T-cell (primary cell): ENCODE data around the gene JAG2. TPM values are rescaled to one million over a fixed set of nuclear protein-coding genes. Genes with fewer than 3 reads are reported as not detected.

ENCODE experiments used
- ATAC-seq, 4 experiments: fragments of 200-7000 bp in 3 of 4; fragments of 150-1000 bp in 1 of 4; cut with Tn5 transposase; replicated peaks in 1 of 4; 1 replicate in 3 of 4; 2 replicates in 1 of 4; pipeline ENCODE4 v1.10.0; 2021; ENCODE audit warnings: moderate library complexity in 3 of 4, mild to moderate bottlenecking in 2 of 4, moderate number of reproducible peaks in 1 of 4
- CTCF ChIA-PET, 2 donors: fragments of 300-600 bp; sonication (Branson Sonifier 250); formaldehyde crosslinking; loops; one replicate each; lab custom pipeline; 2022; ENCODE audit warnings: antibody characterized with exemption in 2 of 2; lab: Charles Lee
- POLR2A ChIA-PET, 2 donors: fragments of 300-600 bp; sonication (Branson Sonifier 250); formaldehyde crosslinking; loops; one replicate each; lab custom pipeline; 2022; ENCODE audit warnings: antibody characterized with exemption in 2 of 2; lab: Charles Lee
- DNase-seq, 35 experiments: peaks; one replicate each; pipeline versions ENCODE4 v3.0.0 to v3.0.0-alpha.2; 2013 to 2023
- H3K27ac ChIP-seq: one replicate; pipeline ENCODE4 v1.5.1; 2013; ENCODE audit warnings: low read length
- H3K27me3 ChIP-seq, 2 experiments: replicated peaks in 1 of 2; 1 replicate in 1 of 2; 2 replicates in 1 of 2; pipeline versions ENCODE4 v1.6.1 to v1.7.0; 2013; ENCODE audit warnings: low read length in 1 of 2, mixed read lengths in 1 of 2; ENCODE audit not compliant: control insufficient read depth in 2 of 2, insufficient read depth in 2 of 2; ENCODE audit errors: extremely low read depth in 1 of 2
- H3K36me3 ChIP-seq, 2 donors: 1 replicate in 1 of 2; 2 replicates in 1 of 2; pipeline versions ENCODE4 v1.6.1 to v1.7.0; 2013; ENCODE audit warnings: low read length in 1 of 2; ENCODE audit not compliant: control insufficient read depth in 2 of 2, insufficient read depth in 1 of 2; ENCODE audit errors: extremely low read depth in 1 of 2
- H3K4me1 ChIP-seq, 2 experiments: 1 replicate in 1 of 2; 2 replicates in 1 of 2; pipeline versions ENCODE4 v1.6.1 to v1.7.0; 2013; ENCODE audit warnings: low read length in 2 of 2, mixed read lengths in 1 of 2; ENCODE audit not compliant: insufficient read depth in 2 of 2, control insufficient read depth in 1 of 2; ENCODE audit errors: extremely low read depth in 1 of 2
- H3K4me3 ChIP-seq, 2 donors: 1 replicate in 1 of 2; 2 replicates in 1 of 2; pipeline versions ENCODE4 v1.5.1 to v1.7.0; 2013; ENCODE audit warnings: mild to moderate bottlenecking in 2 of 2, low read length in 1 of 2, moderate library complexity in 1 of 2; ENCODE audit not compliant: control insufficient read depth in 1 of 2; ENCODE audit errors: extremely low read depth in 1 of 2
- H3K9me3 ChIP-seq: 2 replicates; pipeline ENCODE4 v1.7.0; 2013
- H3K27ac Mint-ChIP-seq, 2 donors: one replicate each; pipeline ENCODE4 v1.8.0; 2020 to 2021; ENCODE audit warnings: mild to moderate bottlenecking in 2 of 2, mixed read lengths in 2 of 2
- H3K27me3 Mint-ChIP-seq, 2 donors: one replicate each; pipeline ENCODE4 v1.8.0; 2021 to 2022; ENCODE audit warnings: mixed read lengths in 2 of 2
- H3K36me3 Mint-ChIP-seq: one replicate; pipeline ENCODE4 v1.8.0; 2021; ENCODE audit warnings: mixed read lengths
- H3K4me1 Mint-ChIP-seq, 3 donors: one replicate each; pipeline ENCODE4 v1.8.0; 2020 to 2022; ENCODE audit warnings: mixed read lengths in 3 of 3, mild to moderate bottlenecking in 1 of 3
- H3K4me3 Mint-ChIP-seq, 3 donors: one replicate each; pipeline ENCODE4 v1.8.0; 2020 to 2022; ENCODE audit warnings: mild to moderate bottlenecking in 3 of 3, mixed read lengths in 3 of 3, moderate library complexity in 3 of 3
- H3K9me3 Mint-ChIP-seq, 3 donors: one replicate each; pipeline ENCODE4 v1.8.0; 2020 to 2022; ENCODE audit warnings: mixed read lengths in 3 of 3
- WGBS: methylation state at CpG from one replicate; pipeline ENCODE4 v1.1.5; 2013; ENCODE audit warnings: missing lambda C conversion rate; ENCODE audit not compliant: insufficient coverage; 5-methylcytosine and 5-hydroxymethylcytosine counted together
- total RNA-seq, 35 experiments: library from RNA in 6 of 35; stranded (reverse) in 6 of 35; fragments of 120-200 nt in 1 of 35; gene quantifications; one replicate each; pipeline versions ENCODE4 v1.2.1 to v1.2.4 and lab custom pipeline; 2013 to 2026

JAG2 gene
- total RNA-seq, 5 donors from 2014 or later (not counting 1 experiment from before 2014, with no cell fraction given), result 0.76 to 1.9 (median 1.2) TPM

- ChIA-PET CTCF (no interaction called here), POLR2A (no interaction called here)
- DNase-seq, result no peak
- Mint-ChIP-seq H3K27ac (no peak overlapping the region), H3K4me3 (no peak overlapping the region), H3K4me1 (no peaks in the 10 kb centered on the region), H3K36me3 (peaks cover 5% of the 10 kb centered on the region), H3K9me3 (peaks cover 3 to 18% (median 8%) of the 10 kb centered on the region in 3 donors), H3K27me3 (peaks cover 10 to 16% of the 10 kb centered on the region in 2 donors)
- Histone ChIP-seq H3K36me3 (no peaks in the 10 kb centered on the region), H3K9me3 (no peaks in the 10 kb centered on the region), H3K4me3 (no peak overlapping the region), H3K4me1 (no peaks in the 10 kb centered on the region), H3K27ac (no peak overlapping the region), H3K27me3 (peaks cover 0 to 21% of the 10 kb centered on the region in 2 experiments)
- ATAC-seq, result no peak
- WGBS, result no CpG with 5 or more reads among the region's 4 CpGs
Observed at GRCh38 chr14:105132921-105133654, 35.5 kb downstream of the JAG2 start.

GRCh38 chr14:105131241-105131640, 37.3 kb downstream of the JAG2 start:
- Mint-ChIP-seq H3K27ac (no peak overlapping the region), H3K4me1 (no peaks in the 10 kb centered on the region), H3K4me3 (no peak overlapping the region), H3K9me3 (peaks cover 3 to 18% (median 8%) of the 10 kb centered on the region in 3 donors), H3K36me3 (peaks cover 5% of the 10 kb centered on the region), H3K27me3 (peaks cover 16 to 21% of the 10 kb centered on the region in 2 donors)
- Histone ChIP-seq H3K4me3 (no peak overlapping the region), H3K27ac (no peak overlapping the region), H3K4me1 (no peaks in the 10 kb centered on the region), H3K36me3 (no peaks in the 10 kb centered on the region), H3K9me3 (no peaks in the 10 kb centered on the region), H3K27me3 (peaks cover 0 to 26% of the 10 kb centered on the region in 2 experiments)
- DNase-seq (no peak), ATAC-seq (no peak)
- CTCF ChIA-PET, result no interaction called here
- POLR2A ChIA-PET, result interaction anchor here in 1 of 2 donors (0.6 kb wide), 1 partner anchor 266 kb away, joined by 6 read pairs; no protein-coding TSS in a partner anchor
- no CpG with 5 or more reads among the region's 2 CpGs for WGBS

GRCh38 chr14:105128059-105128458, 40.5 kb downstream of the JAG2 start:
- no peaks in the 10 kb centered on the region for H3K36me3 ChIP-seq
- DNase-seq, result no peak
- Mint-ChIP-seq H3K27me3 (peaks cover 20% of the 10 kb centered on the region in 2 donors), H3K9me3 (peaks cover 3 to 13% (median 4%) of the 10 kb centered on the region in 3 donors), H3K4me1 (peaks cover 8 to 15% (median 9%) of the 10 kb centered on the region in 3 donors), H3K27ac (no peak overlapping the region), H3K4me3 (no peak overlapping the region), H3K36me3 (peaks cover 3% of the 10 kb centered on the region)
- no peaks in the 10 kb centered on the region for H3K9me3 ChIP-seq
- H3K4me1 ChIP-seq, result no peaks in the 10 kb centered on the region
- H3K4me3 ChIP-seq, result no peak overlapping the region
- no peak for ATAC-seq
- WGBS, result 94% methylated on average over 3 of the region's 5 CpGs
- H3K27me3 ChIP-seq, result peaks cover 0 to 29% of the 10 kb centered on the region in 2 experiments
- ChIA-PET POLR2A (no interaction called here), CTCF (no interaction called here)
- H3K27ac ChIP-seq, result no peak overlapping the region

GRCh38 chr14:105126981-105127329, 41.6 kb downstream of the JAG2 start:
- Mint-ChIP-seq H3K27ac (no peak overlapping the region), H3K4me1 (peaks cover 8 to 15% (median 9%) of the 10 kb centered on the region in 3 donors), H3K36me3 (peaks cover 3% of the 10 kb centered on the region), H3K9me3 (peaks cover 3 to 13% (median 4%) of the 10 kb centered on the region in 3 donors), H3K27me3 (peaks cover 21 to 25% of the 10 kb centered on the region in 2 donors), H3K4me3 (no peak overlapping the region)
- Histone ChIP-seq H3K27ac (no peak overlapping the region), H3K4me3 (no peak overlapping the region), H3K4me1 (no peaks in the 10 kb centered on the region), H3K36me3 (no peaks in the 10 kb centered on the region), H3K9me3 (no peaks in the 10 kb centered on the region), H3K27me3 (peaks cover 0 to 31% of the 10 kb centered on the region in 2 experiments)
- POLR2A ChIA-PET, result no interaction called here
- WGBS, result 76% methylated on average over 4 of the region's 9 CpGs
- no peak for DNase-seq
- no peak for ATAC-seq
- CTCF ChIA-PET, result interaction anchor here in 1 of 2 donors (0.8 kb wide), 1 partner anchor 462 kb away, joined by 7 read pairs; no protein-coding TSS in a partner anchor

- DNase-seq, result no peak
- H3K27ac ChIP-seq, result no peak overlapping the region
- H3K36me3 Mint-ChIP-seq, result peaks cover 3% of the 10 kb centered on the region
- CTCF ChIA-PET, result interaction anchor here in 1 of 2 donors (0.8 kb wide), 1 partner anchor 463 kb away, joined by 7 read pairs; no protein-coding TSS in a partner anchor
- POLR2A ChIA-PET, result no interaction called here
- no peak overlapping the region for H3K27ac Mint-ChIP-seq
- H3K36me3 ChIP-seq, result no peaks in the 10 kb centered on the region
- H3K9me3 ChIP-seq, result no peaks in the 10 kb centered on the region
- H3K4me1 ChIP-seq, result no peaks in the 10 kb centered on the region
- whole genome bisulfite sequencing, result 70% methylated on average over 16 of the region's 22 CpGs
- H3K4me1 Mint-ChIP-seq, result peaks cover 8 to 15% (median 9%) of the 10 kb centered on the region in 3 donors
- peaks cover 21 to 28% of the 10 kb centered on the region in 2 donors for H3K27me3 Mint-ChIP-seq
- no peak overlapping the region for H3K4me3 Mint-ChIP-seq
- no peak for ATAC-seq
- peaks cover 0 to 32% of the 10 kb centered on the region in 2 experiments for H3K27me3 ChIP-seq
- no peak overlapping the region for H3K4me3 ChIP-seq
- peaks cover 6 to 17% (median 7%) of the 10 kb centered on the region in 3 donors for H3K9me3 Mint-ChIP-seq
Observed at GRCh38 chr14:105126126-105126980, 42.2 kb downstream of the JAG2 start.

- WGBS, result 27% methylated on average over 3 of the region's 5 CpGs
Observed at GRCh38 chr14:105124823-105125222, 43.8 kb downstream of the JAG2 start.

More at GRCh38 chr14:105124823-105125222, 43.8 kb downstream of the JAG2 start:
- H3K27ac ChIP-seq, result no peak overlapping the region
- Mint-ChIP-seq H3K9me3 (peaks cover 8 to 23% (median 16%) of the 10 kb centered on the region in 3 donors), H3K4me3 (peak overlapping the region in 2 of 3 donors; percentile 31 to 57), H3K36me3 (peaks cover 3% of the 10 kb centered on the region), H3K27ac (no peak overlapping the region), H3K4me1 (peaks cover 8 to 15% (median 9%) of the 10 kb centered on the region in 3 donors), H3K27me3 (peaks cover 25 to 30% of the 10 kb centered on the region in 2 donors)
- H3K4me3 ChIP-seq, result no peak overlapping the region
- CTCF ChIA-PET, result no interaction called here
- no peak for ATAC-seq
- H3K4me1 ChIP-seq, result no peaks in the 10 kb centered on the region
- H3K27me3 ChIP-seq, result peaks cover 0 to 33% of the 10 kb centered on the region in 2 experiments
- DNase-seq, result no peak
- POLR2A ChIA-PET, result no interaction called here
- H3K9me3 ChIP-seq, result no peaks in the 10 kb centered on the region
- no peaks in the 10 kb centered on the region for H3K36me3 ChIP-seq
